NCI-H748 (cell line): Measurements from ENCODE around the gene RAB8A.
"Not testable (repeated sequence)": the region's sequence is repeated elsewhere in the genome, so short reads cannot be mapped to it uniquely, and the experiment has no call there.

Source experiments
- DNase-seq: peaks from one replicate; lab custom pipeline; 2025; ENCODE audit not compliant: unreplicated experiment; lab: John Stamatoyannopoulos, UW

Gene RAB8A

GRCh38 chr19:16106121-16106520 is 5.6 kb upstream of the RAB8A start:
- DNase-seq, result no peak

- no peak for DNase-seq
Observed at GRCh38 chr19:16111909-16112752, 442 bp downstream of the RAB8A start.

- no peak for DNase-seq
Observed at GRCh38 chr19:16112778-16113177, 1.1 kb downstream of the RAB8A start.

DNA sequence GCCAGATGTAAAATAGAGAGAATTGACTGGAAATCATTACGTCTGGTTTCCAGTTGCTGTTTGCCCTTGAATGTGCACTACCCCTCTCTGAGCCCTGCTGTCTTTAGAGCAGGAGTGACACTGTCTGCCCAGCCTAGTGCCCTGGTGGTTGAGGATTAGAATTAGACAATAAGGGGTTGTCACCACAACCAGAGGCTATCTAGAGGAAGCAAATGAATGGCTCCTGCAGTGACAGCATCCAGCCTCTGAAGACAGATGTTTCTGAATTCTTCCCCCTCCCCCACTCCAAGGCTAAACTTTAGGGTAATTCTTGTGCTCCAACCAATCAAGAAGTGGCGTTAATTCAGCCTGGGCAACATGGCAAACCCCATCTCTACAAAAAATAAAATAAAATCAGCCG is 2.0 kb downstream of the RAB8A start:
- DNase-seq, result no peak

GRCh38 chr19:16115301-16116039 is 3.8 kb downstream of the RAB8A start:
- no peak for DNase-seq

DNA sequence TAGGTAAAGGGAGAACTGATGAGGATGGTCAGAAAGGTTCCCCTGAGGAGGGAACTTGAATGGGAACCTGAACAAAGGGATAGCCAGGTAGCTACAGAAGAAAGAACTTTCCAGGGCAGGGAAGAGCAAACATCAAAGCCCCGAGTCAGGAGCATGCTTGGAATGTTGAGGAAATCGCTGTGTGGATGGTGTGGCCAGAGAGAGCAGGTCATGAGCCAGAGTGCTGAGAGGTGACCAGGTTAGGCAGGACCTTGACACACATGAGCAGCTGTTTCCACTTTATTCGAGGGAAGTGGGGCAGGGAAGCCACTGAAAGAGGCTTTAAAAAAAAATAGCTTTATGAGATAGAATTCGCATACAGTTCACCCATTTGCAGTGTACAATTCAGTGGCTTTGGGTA is 4.4 kb downstream of the RAB8A start:
- no peak for DNase-seq

DNA sequence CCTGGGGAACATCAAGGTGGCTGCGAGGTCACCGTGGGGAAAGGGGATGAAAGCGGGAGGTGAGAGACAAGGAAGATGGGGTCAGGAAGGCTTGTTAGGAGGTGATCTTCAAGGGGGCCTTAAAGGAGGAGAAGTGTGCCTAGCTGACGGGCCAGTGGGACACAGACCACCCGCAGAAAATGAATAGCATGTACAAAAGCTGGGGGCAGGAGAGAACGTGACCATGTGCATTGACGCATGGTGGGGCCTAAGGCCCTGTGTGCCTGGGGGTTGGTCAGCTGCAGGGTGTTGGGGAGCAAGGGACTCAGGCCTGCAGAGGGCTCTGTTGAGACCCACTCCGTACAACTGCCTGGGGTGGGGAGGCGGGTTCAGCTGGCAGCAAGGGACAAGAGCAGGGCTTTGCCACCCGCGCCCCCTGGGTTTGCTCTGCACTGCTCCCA is 5.9 kb downstream of the RAB8A start:
- no peak for DNase-seq

- no peak for DNase-seq
Observed at GRCh38 chr19:16118489-16119033, 6.9 kb downstream of the RAB8A start.

DNA sequence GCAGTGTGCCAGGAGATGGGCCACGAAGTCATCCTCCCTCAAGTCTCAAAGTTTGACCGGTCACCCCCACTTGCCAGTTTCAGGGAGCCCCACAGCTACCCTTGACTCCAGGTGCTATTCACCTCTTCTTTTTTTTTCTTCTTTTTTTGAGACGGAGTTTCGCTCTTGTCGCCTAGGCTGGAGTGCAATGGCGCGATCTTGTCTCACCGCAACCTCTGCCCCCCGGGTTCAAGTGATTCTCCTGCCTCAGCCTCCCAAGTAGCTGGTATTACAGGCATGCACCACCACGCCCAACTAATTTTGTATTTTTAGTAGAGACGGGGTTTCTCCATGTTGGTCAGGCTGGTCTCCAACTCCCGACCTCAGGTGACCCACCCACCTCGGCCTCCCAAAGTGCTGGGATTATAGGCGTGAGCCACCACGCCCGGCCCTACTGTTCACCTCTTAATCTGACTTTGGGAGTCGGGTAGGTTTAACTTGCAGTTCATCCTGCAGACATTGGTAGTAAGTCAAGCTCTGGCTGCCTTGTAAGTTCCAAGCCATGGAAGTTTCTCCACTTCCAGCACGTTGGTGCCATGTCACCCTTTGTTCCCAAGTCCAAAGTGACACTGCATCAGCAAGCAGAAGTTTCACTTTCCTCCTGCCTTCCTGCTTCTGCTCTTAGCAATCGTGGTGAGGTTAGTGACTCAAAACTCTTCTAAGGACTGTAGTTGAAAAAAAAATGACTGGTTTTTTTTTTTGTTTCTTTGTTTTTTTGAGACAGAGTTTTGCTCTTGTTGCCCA is 7.6 kb downstream of the RAB8A start:
- DNase-seq, result not testable (repeated sequence)

DNA sequence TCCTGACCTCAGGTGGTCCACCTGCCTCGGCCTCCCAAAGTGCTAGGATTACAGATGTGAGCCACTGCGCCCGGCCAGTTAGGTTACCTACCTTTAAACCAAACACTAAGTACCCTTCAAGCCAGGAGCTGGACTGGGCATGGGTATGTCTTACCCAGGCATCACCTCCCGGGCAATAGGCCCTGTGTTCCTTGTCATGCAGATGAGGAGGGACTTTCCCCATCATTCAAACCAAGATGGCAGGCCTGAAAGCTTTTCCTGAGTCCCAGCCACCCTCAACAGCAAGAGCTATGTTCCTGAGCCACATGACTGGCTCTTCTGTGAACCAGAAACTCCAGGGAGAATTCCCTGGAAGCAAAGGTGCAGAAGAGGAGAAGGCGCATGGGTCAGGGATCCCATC is 9.5 kb downstream of the RAB8A start:
- no peak for DNase-seq

- DNase-seq, result no peak
Observed at GRCh38 chr19:16121967-16122366, 10.3 kb downstream of the RAB8A start.

- DNase-seq, result no peak
Observed at GRCh38 chr19:16124953-16125352, 13.3 kb downstream of the RAB8A start.

DNA sequence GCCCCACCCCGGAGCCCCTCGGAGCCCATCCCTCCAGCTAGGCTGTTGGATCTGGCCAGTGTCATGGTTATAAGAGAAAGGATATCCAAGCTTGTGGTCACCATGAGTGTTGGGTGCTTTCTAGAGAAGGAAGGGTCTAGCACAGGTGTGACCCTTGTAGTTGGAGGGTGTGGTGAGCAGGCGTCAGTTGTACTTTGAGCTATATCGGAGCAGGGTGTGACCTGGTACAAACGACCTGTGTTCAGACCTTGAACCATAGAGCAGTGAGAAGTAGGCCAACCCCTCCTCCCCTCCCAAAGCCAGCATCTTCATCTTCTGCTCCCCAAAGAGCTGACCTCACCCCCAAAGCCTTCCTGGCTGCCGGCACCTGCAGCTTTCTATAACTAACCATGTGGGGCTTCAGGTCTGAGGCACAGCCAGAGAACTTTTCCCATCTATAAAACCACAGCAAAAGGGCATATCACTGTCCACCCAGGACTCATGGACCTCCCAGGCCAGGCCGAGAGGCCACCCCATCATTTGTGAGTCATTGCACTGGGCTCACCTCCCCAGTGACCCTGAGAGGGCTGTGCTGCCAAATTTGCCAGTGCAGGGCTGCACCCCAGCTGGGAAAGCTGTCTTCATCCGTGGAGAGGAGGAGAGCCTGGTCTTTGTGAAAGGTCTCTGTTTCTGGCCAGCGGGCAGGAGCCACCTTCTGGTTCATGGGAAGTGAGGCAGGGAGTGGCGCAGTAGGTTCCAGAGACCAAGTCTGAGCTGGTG is 14.2 kb downstream of the RAB8A start:
- DNase-seq, result no peak

DNA sequence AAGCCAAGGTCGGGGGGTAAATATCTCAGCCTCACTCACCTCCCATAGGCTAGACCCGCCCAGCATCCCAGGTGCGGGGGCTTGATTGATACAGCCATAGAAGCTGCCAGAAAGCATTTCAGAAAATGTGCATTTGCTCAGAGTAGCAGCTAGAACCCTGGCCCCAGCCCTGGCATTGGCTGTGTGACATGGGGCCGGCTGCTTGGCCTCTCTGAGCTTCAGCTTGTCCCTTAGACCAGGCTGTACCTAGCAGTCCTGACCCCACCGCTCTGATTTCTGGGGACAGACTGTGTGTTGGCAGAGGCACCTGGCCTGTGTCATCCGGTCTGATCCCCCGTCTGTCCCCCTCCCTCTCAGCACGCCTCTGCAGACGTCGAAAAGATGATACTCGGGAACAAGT is 15.4 kb downstream of the RAB8A start:
- DNase-seq, result no peak

DNA sequence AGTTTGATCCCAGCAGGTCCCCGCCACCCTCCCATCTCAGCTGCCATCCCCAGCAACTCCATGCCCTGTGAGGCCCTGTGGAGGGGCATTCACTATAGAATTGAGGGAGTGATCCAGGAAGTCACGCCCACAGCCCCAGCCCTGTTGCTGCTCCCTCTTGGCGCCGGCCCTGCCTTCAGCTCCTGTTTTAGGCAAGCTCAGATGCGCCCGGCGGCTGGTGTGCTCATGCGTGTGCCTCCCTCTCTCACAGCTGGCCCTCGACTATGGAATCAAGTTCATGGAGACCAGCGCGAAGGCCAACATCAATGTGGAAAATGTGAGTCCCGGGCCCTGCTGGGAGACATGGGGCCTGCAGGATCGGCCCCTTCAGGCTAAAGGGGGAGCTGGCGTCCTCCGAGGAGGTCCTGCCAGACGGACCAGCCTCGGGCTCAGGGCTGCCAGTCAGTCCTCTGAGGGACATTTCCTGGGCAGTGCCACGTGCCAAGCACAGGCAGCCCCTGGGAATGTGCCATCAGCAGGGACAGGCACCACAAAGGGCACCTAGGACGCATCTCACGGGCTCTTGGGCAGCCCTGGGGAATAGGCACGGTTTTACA is 16.2 kb downstream of the RAB8A start:
- DNase-seq, result no peak

DNA sequence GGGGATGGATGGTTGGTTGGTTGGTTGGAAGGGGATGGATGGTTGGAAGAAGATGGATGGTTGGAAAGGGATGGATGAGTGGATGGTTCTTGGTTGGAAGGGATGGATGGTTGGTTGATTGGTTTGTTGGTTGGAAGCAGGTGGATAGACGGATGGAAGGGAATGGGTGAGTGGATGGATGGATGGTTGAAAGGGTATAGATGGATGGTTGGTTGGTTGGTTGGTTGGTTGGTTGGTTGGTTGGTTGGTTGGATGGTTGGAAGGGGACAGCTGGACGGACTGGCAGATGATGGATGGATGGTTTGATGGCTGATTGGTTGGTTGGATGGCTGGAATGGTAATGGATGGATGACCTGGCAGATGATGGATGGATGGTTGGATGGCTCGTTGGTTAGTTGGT is 20.0 kb downstream of the RAB8A start:
- no peak for DNase-seq

DNA sequence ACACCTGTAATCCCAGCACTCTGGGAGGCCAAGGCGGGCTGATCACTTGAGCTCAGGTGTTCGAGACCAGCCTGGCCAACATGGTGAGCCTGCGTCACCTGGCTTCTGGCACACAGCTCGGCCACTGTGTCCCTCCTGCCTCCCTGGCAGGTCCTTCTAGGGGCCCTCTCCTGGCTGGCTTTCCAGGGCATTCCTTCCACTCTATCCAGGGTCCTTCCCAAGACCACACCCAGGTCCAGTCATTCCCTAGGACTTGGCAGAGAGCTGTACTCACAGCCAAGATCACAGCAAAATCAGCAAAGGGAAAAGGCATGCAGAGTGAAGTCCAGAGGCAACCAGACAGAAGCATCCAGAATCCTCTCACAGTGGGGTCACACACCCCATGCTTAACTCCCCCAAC is 22.1 kb downstream of the RAB8A start:
- no peak for DNase-seq

DNA sequence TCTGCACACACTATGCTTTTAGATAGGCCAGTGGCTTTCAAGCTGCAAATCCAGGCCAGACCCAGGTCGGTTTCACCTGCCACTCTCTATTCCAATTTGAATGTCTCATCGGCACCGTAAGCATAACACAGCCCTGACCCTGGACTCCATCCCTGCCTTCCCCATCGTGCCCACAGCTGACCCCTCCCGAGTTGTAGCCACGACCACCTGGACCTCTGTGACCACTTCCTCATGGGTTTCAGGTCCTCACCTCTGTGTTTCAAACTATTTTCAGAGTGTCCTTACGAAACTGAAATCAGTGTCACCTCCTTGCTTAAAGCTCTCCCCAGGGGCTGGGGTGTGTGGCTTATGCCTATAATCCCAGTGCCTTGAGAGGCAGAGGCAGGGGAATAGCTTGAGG is 22.8 kb downstream of the RAB8A start:
- no peak for DNase-seq

- no peak for DNase-seq
Observed at GRCh38 chr19:16135430-16136127, 23.9 kb downstream of the RAB8A start.
